ENCODE data around the gene SLC35F6.

GRCh38 chr2:26716769-26717168 lies 47.3 kb upstream of the SLC35F6 start:
- TF ChIP-seq CTCF (IDR thresholded peaks at IDR 0.05) = no peak
- no peak for TF ChIP-seq POLR2A (IDR thresholded peaks at IDR 0.05)

All from heart left ventricle (tissue), 13 donors.